Endothelial cell of umbilical vein (primary cell): Measurements from ENCODE around the gene MYT1. TPM values are rescaled to one million over a fixed set of nuclear protein-coding genes. Genes with fewer than 3 reads are reported as not detected.

Source experiments
- BruUV-seq: library from RNA; stranded (reverse); fragments of 400-500 nt; replicated peaks from 2 replicates; lab custom pipeline; 2021; lab: Mats Ljungman, UMichigan
- CTCF ChIA-PET: fragments of 300-600, 350-600 bp; sonication (Branson Sonifier 250); formaldehyde crosslinking; loops from one replicate; lab custom pipeline; 2021; ENCODE audit warnings: antibody characterized with exemption, inconsistent platforms; lab: Charles Lee
- POLR2A ChIA-PET: fragments of 300-600, 350-600 bp; sonication (Branson Sonifier 250); formaldehyde crosslinking; loops from one replicate; lab custom pipeline; 2021; ENCODE audit warnings: antibody characterized with exemption, inconsistent platforms; lab: Charles Lee
- DNase-seq: peaks from one replicate; pipeline ENCODE4 v3.0.0-alpha.2; 2011; ENCODE audit warnings: low read depth, low spot score
- FAIRE-seq: peaks from 2 replicates; lab custom pipeline; 2011; peaks lifted over from hg19 to GRCh38; lab: Jason Lieb, UNC
- H2AFZ ChIP-seq: 2 replicates; pipeline ENCODE4 v1.6.0; 2012; ENCODE audit warnings: low read depth, low read length, control low read depth, inconsistent platforms
- H3K27ac ChIP-seq: 2 replicates; pipeline ENCODE4 v1.5.1; 2011; ENCODE audit warnings: low read depth, mild to moderate bottlenecking, control low read depth, low read length, moderate library complexity; ENCODE audit not compliant: insufficient read depth
- H3K27me3 ChIP-seq, 2 experiments: 2 replicates each; pipeline versions ENCODE4 v1.6.0 to v1.6.1; 2011; ENCODE audit warnings: low read length in 2 of 2, mixed read lengths in 1 of 2; ENCODE audit not compliant: control insufficient read depth in 2 of 2, insufficient read depth in 2 of 2
- H3K36me3 ChIP-seq, 2 experiments: 2 replicates in 1 of 2; 3 replicates in 1 of 2; pipeline ENCODE4 v1.5.1; 2011; ENCODE audit warnings: low read length in 2 of 2, mild to moderate bottlenecking in 1 of 2, moderate library complexity in 1 of 2; ENCODE audit not compliant: control insufficient read depth in 2 of 2, insufficient read depth in 2 of 2; ENCODE audit errors: extremely low read depth in 1 of 2
- H3K4me1 ChIP-seq: 3 replicates; pipeline ENCODE4 v1.5.1; 2011; ENCODE audit warnings: mild to moderate bottlenecking, low read length; ENCODE audit not compliant: control insufficient read depth, insufficient read depth; ENCODE audit errors: extremely low read depth
- H3K4me2 ChIP-seq: 2 replicates; pipeline ENCODE4 v1.6.1; 2011; ENCODE audit warnings: low read length, control low read depth, mixed read lengths; ENCODE audit not compliant: insufficient read depth
- H3K4me3 ChIP-seq, 3 experiments: fragments of 200-600 bp in 1 of 3; sonication (generic), shearing (Covaris generic) in 1 of 3; replicated peaks in 1 of 3; 2 replicates each; pipeline ENCODE4 v1.5.1; 2011 to 2016; ENCODE audit warnings: control low read depth in 3 of 3, low read length in 3 of 3, mild to moderate bottlenecking in 2 of 3, inconsistent platforms in 1 of 3, low read depth in 1 of 3, moderate library complexity in 1 of 3; ENCODE audit not compliant: insufficient read depth in 1 of 3
- H3K79me2 ChIP-seq: 2 replicates; pipeline ENCODE4 v1.6.0; 2012; ENCODE audit warnings: low read length, inconsistent platforms; ENCODE audit not compliant: control insufficient read depth, insufficient read depth
- H3K9ac ChIP-seq: replicated peaks from 2 replicates; pipeline ENCODE3; 2011; ENCODE audit warnings: low read length, control low read depth; ENCODE audit not compliant: insufficient read depth; ENCODE audit errors: extremely low read depth
- H3K9me1 ChIP-seq: replicated peaks from 3 replicates; pipeline ENCODE4 v1.6.0; 2011; ENCODE audit warnings: mild to moderate bottlenecking, low read length; ENCODE audit not compliant: control insufficient read depth, insufficient read depth; ENCODE audit errors: extremely low read depth
- H3K9me3 ChIP-seq: replicated peaks from 2 replicates; pipeline ENCODE4 v1.5.1; 2012; ENCODE audit warnings: low read length, inconsistent platforms; ENCODE audit not compliant: control insufficient read depth, insufficient read depth
- H4K20me1 ChIP-seq: replicated peaks from 2 replicates; pipeline ENCODE3; 2011; ENCODE audit warnings: mild to moderate bottlenecking, low read length; ENCODE audit not compliant: control insufficient read depth, insufficient read depth; ENCODE audit errors: extremely low read depth
- CTCF ChIP-seq, 2 donors: IDR thresholded peaks; 1 replicate in 1 of 2; 2 replicates in 1 of 2; pipeline ENCODE4 v1.5.1; 2011; ENCODE audit warnings: low read length in 2 of 2, mild to moderate bottlenecking in 2 of 2, moderate library complexity in 2 of 2, control low read depth in 1 of 2, inconsistent platforms in 1 of 2, low read depth in 1 of 2; ENCODE audit not compliant: insufficient read depth in 1 of 2; ENCODE audit errors: extremely low read depth in 1 of 2
- EZH2 ChIP-seq: IDR thresholded peaks from 2 replicates; pipeline ENCODE4 v1.6.1; 2012; ENCODE audit warnings: borderline replicate concordance, low read depth, mild to moderate bottlenecking, moderate library complexity, low read length, inconsistent platforms; ENCODE audit not compliant: severe bottlenecking
- FOS ChIP-seq: IDR thresholded peaks from 2 replicates; pipeline ENCODE4 v1.6.1; 2011; ENCODE audit warnings: mild to moderate bottlenecking, low read length, moderate library complexity, borderline replicate concordance; ENCODE audit not compliant: insufficient read depth
- GATA2 ChIP-seq: IDR thresholded peaks from 2 replicates; pipeline ENCODE4 v1.7.0; 2011; ENCODE audit warnings: low read depth, mild to moderate bottlenecking, moderate library complexity, mixed read lengths, low read length; ENCODE audit not compliant: insufficient read length, insufficient read depth
- JUN ChIP-seq: IDR thresholded peaks from 2 replicates; pipeline ENCODE4 v1.6.1; 2011; ENCODE audit warnings: borderline replicate concordance, low read depth; ENCODE audit not compliant: insufficient read length, insufficient read depth
- MAX ChIP-seq: IDR thresholded peaks from 2 replicates; pipeline ENCODE4 v1.6.1; 2011; ENCODE audit not compliant: insufficient read depth, insufficient read length
- MYC ChIP-seq: IDR thresholded peaks from one replicate; pipeline ENCODE4 v1.6.1; 2011; ENCODE audit warnings: mild to moderate bottlenecking, low read depth, low read length
- POLR2A ChIP-seq: IDR thresholded peaks from 2 replicates; pipeline ENCODE4 v1.6.1; 2012; ENCODE audit warnings: low read depth, mild to moderate bottlenecking, control low read depth, low read length
- POLR2AphosphoS5 ChIP-seq: IDR thresholded peaks from 2 replicates; pipeline ENCODE4 v1.6.1; 2012; ENCODE audit warnings: low read depth, mild to moderate bottlenecking, control low read depth, low read length, moderate library complexity; ENCODE audit not compliant: insufficient read depth
- dilution Hi-C: fragments of 300-500 bp; cut with MboI; formaldehyde crosslinking; loops from one replicate; pipeline ENCODE4 v1.15.0; 2019; ENCODE audit warnings: low sequenced_read_pairs; ENCODE audit not compliant: extremely low pct_ligation_motif_present
- intact Hi-C: fragments of 100-400 bp; cut with micrococcal nuclease; formaldehyde crosslinking; loops from one replicate; pipeline ENCODE4 v1.10.0; 2022
- polyA plus RNA-seq, 4 experiments: library from polyadenylated mRNA; depleted of rRNA in 3 of 4; stranded (reverse) in 3 of 4; unstranded in 1 of 4; fragments of >200 nt; gene quantifications; 2 replicates each; pipeline versions ENCODE4 v1.2.1 to v1.2.3, GENCODE V29; 2011 to 2012; ENCODE audit warnings: missing spikeins in 1 of 4
- total RNA-seq: library from RNA; stranded (reverse); gene quantifications from 2 replicates; pipeline ENCODE4 v1.2.3, GENCODE V29; 2021

Gene MYT1
- total and polyA plus RNA-seq, 2 donors (not counting 3 experiments of a cell fraction or from before 2014, with no cell fraction given) = not detected

GRCh38 chr20:64153861-64154589, 10.2 kb upstream of the MYT1 start:
- dilution Hi-C loops (no loop called here), intact Hi-C loops (no loop called here)
- no peak for DNase-seq
- no peaks in the 10 kb centered on the region for H4K20me1 ChIP-seq
- H3K36me3 ChIP-seq = no peaks in the 10 kb centered on the region
- FAIRE-seq = no peak
- no peak overlapping the region for H3K4me2 ChIP-seq
- ChIA-PET CTCF (no interaction called here), POLR2A (no interaction called here)
- H3K9me3 ChIP-seq = no peaks in the 10 kb centered on the region
- no peak for TF ChIP-seq GATA2
- TF ChIP-seq POLR2A = no peak
- TF ChIP-seq JUN = no peak
- no peak overlapping the region for H3K27ac ChIP-seq
- H3K79me2 ChIP-seq = no peaks in the 10 kb centered on the region
- H3K9ac ChIP-seq = no peak overlapping the region
- H2AFZ ChIP-seq = no peak overlapping the region
- no peak overlapping the region for H3K4me3 ChIP-seq
- no peaks in the 10 kb centered on the region for H3K27me3 ChIP-seq
- BruUV-seq = no TSS peak
- H3K9me1 ChIP-seq = no peaks in the 10 kb centered on the region
- H3K4me1 ChIP-seq = no peaks in the 10 kb centered on the region

- FAIRE-seq (no peak), DNase-seq (no peak)
- H3K36me3 ChIP-seq = no peaks in the 10 kb centered on the region
- POLR2A ChIA-PET = no interaction called here
- intact Hi-C loops (no loop called here), dilution Hi-C loops (no loop called here)
- H3K27ac ChIP-seq = no peak overlapping the region
- CTCF ChIA-PET = no interaction called here
- no TSS peak for BruUV-seq
- no peak overlapping the region for H2AFZ ChIP-seq
- H3K79me2 ChIP-seq = no peaks in the 10 kb centered on the region
- H3K9me1 ChIP-seq = no peaks in the 10 kb centered on the region
- no peak overlapping the region for H3K4me2 ChIP-seq
- H3K9me3 ChIP-seq = no peaks in the 10 kb centered on the region
- H3K4me1 ChIP-seq = no peaks in the 10 kb centered on the region
- no peaks in the 10 kb centered on the region for H3K27me3 ChIP-seq
- no peaks in the 10 kb centered on the region for H4K20me1 ChIP-seq
- H3K4me3 ChIP-seq = no peak overlapping the region
- H3K9ac ChIP-seq = no peak overlapping the region
- no peak for TF ChIP-seq MAX
- no peak for TF ChIP-seq EZH2
- TF ChIP-seq MYC = no peak
- no peak for TF ChIP-seq CTCF (IDR thresholded peaks at IDR 0.05; ENCODE audit: extremely low read depth in 1 of 2, insufficient read depth in 1 of 2, low read depth in 1 of 2, low read length in 2 of 2)
- no peak for TF ChIP-seq POLR2AphosphoS5
- TF ChIP-seq GATA2 = no peak
- no peak for TF ChIP-seq POLR2A
- no peak for TF ChIP-seq JUN
- no peak for TF ChIP-seq FOS
Observed at GRCh38 chr20:64154590-64155257, 9.5 kb upstream of the MYT1 start.
